Pulmonary artery endothelial cell (primary cell): Measurements from ENCODE around the gene MEGF10. TPM values are rescaled to one million over a fixed set of nuclear protein-coding genes. Genes with fewer than 3 reads are reported as not detected.
"Not testable (repeated sequence)": the region's sequence is repeated elsewhere in the genome, so short reads cannot be mapped to it uniquely, and the experiment has no call there.

Experiments
- DNase-seq: peaks from one replicate; pipeline ENCODE4 v3.0.0-alpha.2; 2011; ENCODE audit warnings: low read depth, low spot score
- total RNA-seq: library from RNA; depleted of rRNA; stranded (reverse); fragments of >200 nt; gene quantifications from 2 replicates; pipeline ENCODE4 v1.2.3, GENCODE V29; 2014

The MEGF10 gene
- 0.60 and 0.92 TPM in 2 replicates for total RNA-seq

DNA sequence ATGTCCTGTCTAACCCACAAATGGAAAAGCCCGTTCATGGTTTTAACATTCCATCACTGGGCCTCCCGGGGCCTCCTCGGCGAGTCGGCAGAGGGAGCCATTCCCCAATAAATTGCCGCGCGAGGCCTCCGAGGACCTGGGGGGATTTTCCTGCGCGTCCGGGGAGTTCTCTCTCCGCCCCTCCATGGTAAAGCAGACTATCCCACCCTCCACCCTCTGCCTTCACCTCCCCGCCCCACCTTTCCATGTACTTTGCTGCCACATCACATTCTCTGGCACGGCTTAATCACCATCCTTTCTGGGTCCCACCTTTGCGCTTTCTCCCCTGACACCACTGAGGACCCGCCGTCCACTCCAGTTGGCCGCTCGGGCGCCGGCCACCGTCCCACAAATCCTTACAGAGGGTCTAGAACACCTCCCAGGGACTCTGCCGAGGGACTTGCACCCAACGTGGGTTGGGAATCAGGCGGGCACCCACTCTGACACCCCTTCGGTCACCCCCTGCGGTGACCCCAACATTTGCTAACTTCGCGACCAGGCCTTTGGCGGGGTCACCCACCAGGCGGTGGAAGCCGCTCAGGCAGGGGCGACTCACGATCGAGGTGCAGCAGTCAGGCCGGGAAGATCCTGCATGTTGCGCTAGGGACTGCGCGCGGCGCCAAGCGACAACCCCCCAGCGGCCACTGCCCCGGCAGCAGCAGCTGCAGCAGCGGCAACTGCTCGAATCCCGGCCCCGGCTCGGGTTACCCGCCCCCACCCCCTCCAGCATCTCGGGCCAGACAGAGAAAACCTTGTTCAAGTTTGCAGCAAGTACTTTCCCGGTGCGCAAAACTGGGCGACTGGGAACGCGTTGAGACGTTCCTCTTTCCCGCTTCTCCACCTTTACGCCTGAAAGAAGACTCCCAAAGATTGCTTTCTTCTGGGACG lies at the start of gene MEGF10:
TSS of gene MEGF10 (plus strand) at position 778 of the 927 bp plus-strand sequence. CDS start 40,513 bp downstream, outside the sequence.
- DNase-seq = no peak

DNA sequence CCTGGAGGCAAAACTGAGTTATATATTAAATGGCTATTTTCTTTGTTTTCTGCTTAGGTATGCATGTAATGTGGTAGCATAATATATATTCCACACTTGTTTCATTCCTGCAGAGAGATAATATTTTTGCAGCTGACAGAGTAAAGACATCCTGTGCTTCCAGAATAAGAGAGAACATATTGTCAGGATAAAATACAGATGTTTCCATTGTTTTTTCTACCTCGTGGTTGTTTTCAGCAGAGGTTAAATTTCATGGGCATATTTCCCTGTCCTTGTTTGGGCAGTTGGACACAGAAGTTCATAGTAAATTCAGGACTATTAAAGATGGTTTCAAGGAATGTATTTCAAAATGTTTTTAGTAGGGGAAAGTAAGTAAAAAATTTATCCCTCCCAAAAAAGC lies 47.6 kb upstream of the MEGF10 start:
- DNase-seq = no peak

DNA sequence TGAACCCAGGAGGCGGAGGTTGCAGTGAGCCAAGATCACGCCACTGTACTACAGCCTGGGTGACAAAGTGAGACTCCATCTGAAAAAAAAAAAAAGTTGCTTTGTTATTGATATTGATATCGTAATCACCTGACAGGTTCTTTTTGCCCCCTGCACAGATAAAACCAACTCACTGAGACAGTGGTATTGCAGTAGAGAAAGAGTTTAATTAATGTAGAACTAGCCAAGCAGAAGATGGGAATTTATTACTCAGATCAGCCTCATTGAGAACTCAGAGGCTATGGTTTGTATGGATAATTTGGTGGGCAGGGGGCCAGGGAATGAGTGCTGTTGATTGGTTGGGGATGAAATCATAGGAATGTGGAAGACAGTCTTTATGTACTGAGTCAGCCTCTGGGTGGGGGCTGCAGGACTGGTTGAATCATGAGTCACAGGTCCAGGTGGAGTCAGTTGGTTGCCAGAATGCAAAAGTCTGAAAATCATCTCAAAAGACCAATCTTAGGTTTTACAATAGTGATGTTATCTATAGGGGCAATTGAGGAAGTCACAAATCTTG lies 35.8 kb upstream of the MEGF10 start:
- DNase-seq = no peak

DNA sequence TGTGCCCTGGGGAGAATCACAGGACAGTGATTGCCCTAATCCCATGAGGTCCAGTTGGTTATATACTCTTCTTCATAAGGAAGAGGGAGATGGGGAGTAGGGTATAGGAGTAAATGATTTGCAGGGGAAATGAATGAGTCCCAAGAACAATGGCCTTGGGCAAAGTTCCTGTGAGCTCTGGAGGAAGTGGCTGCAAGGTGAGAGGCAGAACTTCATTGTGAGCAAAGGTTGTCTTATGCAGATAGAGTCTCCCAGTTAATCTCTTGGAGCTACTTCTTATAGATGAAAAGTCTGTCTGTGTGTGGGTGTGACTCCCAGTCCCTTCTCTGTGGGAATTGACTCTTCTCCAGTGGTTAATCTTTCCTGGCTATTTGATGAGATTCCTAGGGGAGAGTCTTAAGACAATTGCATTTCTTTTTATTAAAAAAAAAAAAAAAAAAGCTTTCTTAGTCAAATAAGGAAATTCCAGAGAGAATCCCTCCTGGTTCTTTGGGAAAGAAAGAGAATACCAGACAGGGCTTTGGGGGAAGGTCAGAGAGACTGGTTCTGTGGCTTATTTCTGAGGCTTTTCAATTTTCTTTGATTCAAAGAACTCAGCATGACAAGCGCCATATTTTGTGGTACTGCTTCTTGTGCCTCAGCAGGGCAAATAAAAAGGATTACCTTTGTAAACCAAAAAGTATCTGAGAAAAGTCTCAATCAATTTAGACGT lies 33.6 kb upstream of the MEGF10 start:
- no peak for DNase-seq

DNA sequence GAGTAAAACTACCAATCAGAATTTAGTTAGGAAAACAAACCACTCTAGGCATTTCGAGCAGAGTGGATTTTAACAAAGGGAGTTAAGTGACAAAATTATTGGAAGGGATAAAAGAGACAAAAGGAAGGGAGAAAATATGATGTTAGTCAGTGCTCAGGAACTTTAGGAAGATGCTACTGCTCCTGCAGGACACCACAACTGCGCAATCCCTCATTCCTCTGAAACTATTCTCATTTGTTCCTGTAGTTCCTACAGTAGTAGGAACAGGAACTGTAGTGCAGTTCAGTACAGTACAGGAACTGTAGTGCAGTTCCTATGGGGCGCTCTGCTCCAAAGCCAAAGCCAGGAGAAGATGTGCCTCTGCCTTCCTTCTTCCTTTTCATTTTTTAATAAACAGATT lies 29.9 kb upstream of the MEGF10 start:
- DNase-seq = no peak

DNA sequence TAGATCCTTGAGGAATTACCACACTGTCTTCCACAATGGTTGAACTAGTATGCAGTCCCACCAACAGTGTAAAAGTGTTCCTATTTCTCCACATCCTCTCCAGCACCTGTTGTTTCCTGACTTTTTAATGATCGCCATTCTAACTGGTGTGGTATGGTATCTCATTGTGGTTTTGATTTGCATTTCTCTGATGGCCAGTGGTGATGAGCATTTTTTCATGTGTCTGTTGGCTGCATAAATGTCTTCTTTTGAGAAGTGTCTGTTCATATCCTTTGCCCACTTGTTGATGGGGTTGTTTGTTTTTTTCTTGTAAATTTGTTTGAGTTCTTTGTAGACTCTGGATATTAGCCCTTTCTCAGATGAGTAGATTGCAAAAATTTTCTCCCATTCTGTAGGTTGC lies 25.1 kb upstream of the MEGF10 start:
- DNase-seq = not testable (repeated sequence)

DNA sequence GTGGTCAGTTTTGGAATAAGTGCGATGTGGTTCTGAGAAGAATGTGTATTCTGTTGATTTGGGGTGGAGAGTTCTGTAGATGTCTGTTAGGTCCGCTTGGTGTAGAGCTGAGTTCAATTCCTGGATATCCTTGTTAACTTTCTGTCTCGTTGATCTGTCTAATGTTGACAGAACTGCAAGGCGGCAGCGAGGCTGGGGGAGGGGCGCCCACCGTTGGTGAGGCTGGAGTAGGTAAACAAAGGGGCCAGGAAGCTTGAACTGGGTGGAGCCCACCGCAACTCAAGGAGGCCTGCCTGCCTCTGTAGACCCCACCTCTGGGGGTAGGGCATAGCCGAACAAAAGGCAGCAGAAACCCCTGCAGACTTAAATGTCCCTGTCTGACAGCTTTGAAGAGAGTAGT lies 22.3 kb upstream of the MEGF10 start:
- DNase-seq = not testable (repeated sequence)

DNA sequence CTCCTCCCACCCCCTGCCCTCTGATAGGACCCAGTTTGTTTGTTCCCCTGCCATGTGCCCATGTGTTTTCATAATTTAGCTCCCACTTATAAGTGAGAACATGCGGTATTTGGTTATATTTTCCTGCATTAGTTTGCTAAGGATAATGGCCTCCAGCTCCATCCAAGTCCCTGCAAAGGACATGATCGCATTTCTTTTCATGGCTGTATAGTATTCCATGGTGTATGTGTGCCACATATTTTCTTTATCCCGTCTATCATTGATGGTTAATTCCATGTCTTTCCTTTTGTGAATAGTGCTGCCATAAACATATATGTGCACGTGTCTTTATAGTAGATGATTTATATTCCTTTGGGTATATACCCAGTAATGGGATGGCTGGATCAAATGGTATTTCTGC lies 19.9 kb upstream of the MEGF10 start:
- not testable (repeated sequence) for DNase-seq

DNA sequence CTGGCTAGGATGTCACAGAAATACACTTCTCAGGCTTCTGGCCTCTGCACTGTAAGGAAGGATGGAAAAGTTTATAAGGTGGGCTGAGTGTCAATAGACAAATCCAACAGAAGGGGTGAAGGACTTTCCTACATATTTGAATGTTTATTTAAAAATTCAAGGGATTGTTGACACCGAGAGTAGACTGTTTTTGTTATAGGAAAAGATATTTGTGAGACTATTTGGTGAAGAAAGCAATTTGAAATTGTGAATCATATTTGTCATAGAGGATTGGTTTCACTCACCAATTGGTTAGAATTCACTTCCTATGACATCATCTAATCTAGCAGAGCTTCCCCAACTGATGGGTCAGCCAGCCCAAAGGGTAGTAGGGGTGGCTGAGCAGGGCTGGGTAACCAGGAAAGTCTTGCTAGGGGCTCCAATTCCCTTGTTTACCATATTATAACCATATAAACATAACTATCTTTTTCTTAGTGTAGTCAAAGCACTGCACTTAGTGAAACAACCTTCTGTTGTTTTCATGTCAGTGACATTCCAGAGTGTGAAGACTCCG lies 14.9 kb upstream of the MEGF10 start:
- DNase-seq = no peak

DNA sequence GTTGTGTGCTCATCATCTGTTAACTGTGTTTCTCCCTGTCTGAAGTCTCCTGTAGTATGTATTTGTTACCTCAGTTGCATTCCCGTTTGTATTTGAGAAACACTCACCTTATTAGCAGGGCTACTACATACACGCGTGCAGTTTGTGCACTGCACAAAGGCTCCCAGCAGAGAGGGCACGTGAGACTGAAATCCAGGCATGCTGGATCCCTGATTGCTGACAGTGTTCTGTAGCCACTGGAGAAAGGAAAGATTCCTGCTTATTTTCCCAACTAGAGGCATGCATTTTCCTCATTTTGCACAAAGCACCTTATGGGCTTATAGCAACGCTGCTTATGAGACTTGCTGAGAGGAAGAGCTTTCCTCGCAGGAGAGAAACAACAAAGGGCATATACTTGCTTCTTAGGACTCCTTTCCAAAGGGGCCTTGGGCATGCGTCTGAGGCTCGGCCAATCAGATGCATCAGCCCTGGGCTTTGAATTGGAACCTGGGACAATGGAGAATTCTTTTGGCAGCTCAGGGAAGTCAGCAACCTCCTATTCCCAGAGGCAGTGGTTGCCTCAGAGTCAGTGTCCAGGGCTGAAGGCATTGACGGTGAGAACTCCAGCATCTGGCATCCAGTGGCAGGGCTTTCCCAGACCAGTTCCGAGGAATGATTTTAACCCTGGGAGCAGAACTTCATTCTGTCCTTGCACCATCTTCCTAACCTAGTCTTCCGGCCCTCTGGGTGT lies 9.9 kb upstream of the MEGF10 start:
- DNase-seq = no peak

DNA sequence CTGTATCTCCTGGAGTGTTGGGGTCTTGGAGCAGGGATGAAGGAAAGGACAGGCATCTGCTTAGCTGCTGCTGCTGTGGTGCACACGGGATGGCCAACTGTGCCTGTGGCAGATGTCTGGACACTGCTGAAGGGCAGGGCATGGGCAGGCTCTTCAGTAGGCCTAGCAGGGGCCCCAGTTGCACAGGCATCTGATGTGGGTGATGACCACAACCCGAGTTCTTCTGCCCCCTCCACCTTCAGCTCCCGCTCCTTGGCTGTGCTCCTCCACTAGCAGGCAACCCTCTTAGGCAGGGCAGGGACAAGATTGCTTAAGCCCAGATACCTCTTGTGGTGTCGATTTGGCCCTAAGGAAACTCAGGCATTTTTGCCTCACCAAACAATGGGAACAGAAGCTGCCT lies 9.0 kb upstream of the MEGF10 start:
- no peak for DNase-seq

DNA sequence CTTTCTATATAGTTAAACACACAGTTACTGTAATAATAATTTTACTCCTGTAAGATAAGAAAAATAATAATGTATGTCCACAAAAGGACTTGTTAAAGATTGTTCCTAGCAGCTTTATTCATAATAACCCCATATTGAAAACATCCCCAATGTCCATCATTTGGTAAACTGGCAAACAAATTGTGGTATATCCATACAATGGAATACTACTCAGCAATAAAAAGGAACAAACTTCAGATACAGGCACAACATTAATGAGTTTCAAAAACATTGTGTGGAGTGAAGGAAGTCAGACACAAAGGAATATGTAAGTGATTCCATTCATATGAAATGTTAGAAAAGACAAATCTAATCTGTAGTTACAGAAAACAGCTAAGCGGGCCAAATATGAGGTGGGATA lies 1.9 kb upstream of the MEGF10 start:
- no peak for DNase-seq

DNA sequence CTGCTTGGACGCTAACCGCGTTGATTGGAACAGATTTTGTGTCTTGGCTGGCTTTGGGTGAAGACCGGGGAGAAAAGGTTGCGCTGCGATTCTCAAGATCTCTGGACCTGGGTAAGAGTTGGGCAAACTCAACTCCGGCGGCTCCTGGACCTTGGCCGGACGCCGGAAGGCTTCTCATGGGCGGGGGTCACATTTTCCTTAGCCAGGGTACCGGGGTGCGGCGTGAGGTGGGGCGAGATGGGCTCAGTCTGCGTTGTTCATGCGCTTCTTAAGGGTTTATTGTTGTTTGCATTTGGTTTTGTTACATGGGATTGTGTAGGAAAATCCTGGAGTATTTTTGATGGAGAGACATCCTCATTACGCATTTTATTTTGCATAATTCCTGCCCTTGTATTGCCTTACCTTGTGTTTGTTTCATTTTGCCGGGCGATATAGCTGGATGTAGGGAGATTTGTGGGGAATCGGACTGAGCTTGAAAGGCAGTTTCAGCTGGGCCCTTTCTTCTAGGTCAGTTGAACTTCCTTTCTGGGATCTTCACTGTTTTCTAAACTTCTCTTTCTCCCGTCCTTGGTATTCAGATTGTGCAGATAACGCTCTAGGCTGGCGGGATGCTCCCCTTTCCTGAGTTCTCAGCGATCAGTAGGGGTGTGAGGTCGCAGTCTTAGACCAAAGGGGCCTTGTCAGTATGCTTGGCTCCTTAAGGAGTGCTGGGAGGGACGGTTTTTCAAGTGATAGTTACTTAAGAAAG lies 524 bp downstream of the MEGF10 start:
- DNase-seq = no peak

DNA sequence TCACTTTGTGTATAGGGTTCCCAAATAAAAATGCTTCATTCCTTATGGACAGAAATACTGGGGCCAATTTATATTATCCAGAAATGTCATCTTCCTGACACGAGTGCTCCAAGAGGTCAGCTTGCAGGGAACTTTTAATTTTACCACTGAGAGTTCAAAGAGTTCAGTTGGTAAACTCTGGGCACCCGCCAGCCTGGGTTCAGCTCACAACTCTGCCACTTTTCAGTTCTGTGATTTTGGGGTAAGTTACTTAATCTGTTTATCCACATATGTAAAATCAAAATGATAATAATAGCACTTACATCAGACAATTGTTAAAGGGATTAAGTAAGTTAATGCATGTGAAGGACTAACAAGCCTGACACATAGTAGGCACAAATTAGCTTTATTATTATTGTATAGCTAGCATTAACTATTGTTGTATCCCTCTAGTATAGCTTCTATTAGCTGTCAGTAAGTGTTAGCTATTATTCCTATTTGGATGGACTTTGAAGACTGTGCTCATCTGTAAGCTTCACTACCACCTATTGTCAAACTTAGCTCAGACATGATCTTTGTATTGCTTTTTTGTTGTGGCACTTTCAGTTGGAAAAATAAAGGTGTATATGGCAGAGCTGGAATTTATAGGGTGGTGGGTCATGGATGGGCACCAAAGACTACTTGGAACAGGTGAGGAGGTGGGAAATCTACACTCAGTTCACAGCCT lies 1.6 kb downstream of the MEGF10 start:
- no peak for DNase-seq

DNA sequence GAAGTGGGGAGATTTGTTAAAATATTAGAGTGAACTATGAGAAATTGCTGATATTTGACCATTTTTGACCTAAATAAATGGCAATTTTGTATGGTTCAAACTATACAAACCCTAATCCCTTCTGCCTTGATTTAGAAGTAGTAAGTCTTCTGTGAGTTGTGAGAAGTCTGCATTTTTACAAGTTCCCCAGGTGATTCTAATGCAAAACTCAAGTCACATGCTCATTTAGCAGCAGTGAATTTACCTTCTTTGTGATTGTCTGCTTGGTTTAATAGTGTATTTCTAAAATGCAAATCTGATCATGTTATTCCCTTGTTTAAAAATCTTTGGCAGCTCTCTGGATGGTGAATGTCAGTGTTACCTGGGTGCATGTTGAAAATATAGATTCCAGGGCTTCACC lies 2.8 kb downstream of the MEGF10 start:
- DNase-seq = no peak

DNA sequence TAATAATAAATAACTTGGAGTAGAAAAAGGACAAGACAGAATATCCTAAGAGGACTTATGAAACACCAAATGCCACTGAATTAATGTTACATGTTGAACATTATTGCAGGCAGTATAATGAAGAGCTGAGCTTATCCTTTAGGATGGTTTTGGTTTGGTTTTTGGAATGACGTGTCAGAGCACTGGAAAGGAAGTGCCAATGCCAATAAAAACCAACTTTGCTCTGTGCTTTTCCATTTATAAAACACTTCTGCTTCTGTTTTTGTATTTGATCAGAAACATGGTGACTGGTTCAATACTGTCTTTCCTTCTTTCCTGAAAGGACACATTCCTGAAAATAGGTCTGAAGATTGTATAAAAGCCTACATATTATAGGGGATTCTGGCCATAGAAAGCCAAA lies 4.2 kb downstream of the MEGF10 start:
- DNase-seq = no peak

DNA sequence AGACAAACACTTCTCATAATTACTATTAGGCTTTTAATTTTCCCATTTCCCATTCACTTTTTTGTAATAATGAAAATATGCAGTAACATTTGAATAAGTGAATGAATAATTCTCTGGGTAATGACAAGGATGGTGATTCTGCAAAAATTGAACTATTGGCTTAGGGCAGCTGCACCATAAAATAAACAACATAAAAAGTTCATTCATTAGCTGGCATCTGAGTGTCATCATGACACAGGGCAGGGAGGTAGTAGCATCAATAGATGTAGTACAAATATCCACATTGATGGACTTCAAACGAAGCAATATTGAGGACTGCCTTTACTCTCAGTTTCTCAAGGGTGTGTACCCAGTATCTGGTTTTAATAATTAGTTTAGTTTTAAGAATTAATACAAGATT lies 4.9 kb downstream of the MEGF10 start:
- no peak for DNase-seq

DNA sequence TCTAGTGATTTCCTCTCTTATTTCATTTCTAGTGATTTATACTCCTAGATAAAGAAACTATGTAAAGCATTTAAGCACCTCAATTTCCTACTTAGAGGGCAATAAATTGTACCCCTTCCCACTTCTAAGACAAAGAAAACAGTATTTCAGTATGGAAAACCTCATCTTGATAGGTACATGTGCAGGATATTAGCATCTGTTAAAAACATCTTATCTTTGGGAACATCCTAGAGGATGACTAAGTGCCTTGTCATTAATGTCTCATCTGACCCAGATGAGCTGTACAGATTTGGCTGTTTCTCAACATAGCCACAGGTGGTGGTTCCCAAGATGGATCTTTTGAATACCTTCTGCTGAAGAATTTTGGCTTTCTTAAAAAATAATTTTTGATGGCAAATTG lies 5.7 kb downstream of the MEGF10 start:
- DNase-seq = no peak

DNA sequence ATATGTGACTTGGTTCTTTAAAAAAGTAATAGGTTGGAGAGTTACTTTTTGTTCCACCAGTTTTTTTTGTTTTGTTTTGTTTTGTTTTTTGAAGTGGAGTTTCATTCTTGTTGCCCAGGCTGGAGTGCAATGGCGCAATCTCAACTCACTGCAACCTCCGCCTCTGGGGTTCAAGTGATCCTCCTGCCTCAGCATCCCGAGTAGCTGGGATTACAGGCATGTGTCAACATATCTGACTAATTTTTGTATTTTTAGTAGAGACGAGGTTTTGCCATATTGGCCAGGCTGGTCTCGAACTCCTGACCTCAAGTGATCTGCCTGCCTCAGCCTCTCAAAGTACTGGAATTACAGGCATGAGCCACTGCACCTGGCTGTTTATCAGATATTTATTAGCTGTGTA lies 6.3 kb downstream of the MEGF10 start:
- not testable (repeated sequence) for DNase-seq
